SKM-1 treated with dmso at 0.1 percent for 144 hours (cell line): ENCODE data around the gene UBE2O.

Experiments
- DNase-seq: peaks from one replicate; lab custom pipeline; 2025; ENCODE audit not compliant: unreplicated experiment; lab: John Stamatoyannopoulos, UW

The UBE2O gene

DNA sequence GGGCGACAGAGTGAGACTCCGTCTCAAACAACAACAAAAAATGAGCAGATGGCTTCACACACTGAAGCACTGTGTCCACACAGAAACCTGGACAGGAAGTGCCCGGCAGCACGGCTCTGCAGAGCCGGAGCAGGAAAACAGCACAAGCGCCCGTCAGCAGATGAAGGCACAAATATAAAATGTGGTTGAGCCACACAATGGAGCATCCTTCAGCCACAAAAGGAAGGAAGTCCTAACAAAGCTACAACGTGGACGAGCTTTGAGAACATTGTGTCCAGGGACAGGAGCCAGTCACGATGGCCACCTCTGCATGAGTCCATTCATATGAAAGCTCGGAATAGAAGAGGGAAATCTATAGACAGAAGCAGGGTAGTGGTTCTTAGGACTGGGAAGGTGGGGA is 32.6 kb upstream of the UBE2O start:
- no peak for DNase-seq

DNA sequence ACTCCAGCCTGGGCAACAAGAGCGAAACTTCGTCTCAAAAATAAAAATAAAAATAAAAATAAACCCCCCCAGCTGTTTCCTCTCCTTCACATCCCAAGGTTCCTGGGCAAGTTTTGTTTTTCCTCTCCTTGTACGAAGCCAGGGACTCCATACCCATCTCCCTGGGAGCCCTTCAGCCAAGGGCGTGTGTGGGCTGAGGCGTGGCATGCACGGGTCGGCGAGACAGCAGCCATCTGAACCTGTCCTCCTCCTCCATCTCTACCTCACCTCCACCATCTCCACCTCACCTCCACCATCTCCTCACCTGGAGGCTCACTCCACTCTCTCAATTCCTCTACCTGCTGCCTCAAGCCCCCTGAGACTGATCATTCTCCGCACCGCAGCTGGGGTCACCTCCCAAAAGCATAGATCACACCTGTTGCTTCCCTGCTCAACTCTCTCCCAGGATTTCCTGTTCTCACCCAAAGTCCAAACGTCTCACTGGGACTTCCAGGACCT is 31.3 kb upstream of the UBE2O start:
- DNase-seq: no peak

GRCh38 chr17:76481071-76481655 is 28.2 kb upstream of the UBE2O start:
- no peak for DNase-seq

DNA sequence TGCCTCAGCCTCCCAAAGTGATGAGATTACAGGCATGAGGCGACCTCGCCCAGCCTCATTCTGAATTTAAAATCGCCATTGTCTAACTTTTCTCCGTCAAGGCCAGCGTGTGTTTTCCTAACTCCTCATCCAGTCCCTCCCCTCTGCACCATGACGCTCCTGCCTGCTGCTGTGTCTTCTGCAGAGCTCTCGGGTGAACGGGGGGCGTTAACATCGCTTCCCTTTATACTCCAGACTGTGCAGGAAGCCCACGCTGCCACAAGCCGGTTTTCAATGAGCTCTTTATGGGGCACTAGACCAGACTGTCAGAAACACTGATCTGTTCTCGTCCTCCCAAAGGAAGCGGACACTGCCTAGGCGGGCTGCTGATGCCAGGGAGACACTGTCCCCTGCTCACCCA is 27.7 kb upstream of the UBE2O start:
- DNase-seq: no peak

- no peak for DNase-seq
Measured at GRCh38 chr17:76479515-76480060, 26.6 kb upstream of the UBE2O start.

DNA sequence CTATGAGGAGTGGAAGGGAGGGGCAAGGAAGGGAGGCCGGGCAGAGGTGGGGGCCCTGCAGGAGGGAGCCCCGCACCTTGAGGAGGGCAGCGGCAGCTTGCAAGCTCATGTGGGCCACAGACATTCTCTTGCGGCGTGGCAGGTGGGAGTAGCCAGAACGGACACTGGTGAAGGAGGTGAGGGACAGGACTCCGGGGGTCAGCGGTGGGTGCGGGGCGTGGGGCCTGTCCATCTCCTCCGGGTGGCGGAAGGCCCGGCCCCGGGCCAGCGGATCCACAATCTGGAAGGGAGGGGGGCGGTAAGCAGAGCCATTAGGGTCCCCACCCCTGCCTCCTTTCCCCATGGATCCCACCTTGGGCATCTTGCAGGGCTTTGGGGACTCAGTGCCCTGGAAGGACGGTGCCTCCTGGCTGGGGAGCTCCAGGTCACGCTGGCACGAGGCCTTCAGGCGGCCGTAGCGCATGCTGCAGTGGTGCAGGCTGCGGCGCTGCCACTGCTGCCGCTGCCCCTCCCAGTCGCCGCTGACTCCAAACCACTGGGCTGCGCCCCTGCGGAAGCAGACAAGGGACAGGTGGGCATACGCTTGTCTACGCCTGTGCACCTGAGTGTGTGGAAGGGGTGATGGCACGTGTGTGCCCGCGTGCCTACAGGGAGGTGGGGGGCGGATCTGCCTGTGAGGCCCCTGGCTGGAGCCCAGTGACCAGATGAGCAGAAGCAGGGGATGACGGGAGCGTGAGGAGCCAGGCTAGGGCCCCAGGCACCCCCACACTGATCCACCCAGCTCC is 26.0 kb upstream of the UBE2O start:
- DNase-seq: no peak

DNA sequence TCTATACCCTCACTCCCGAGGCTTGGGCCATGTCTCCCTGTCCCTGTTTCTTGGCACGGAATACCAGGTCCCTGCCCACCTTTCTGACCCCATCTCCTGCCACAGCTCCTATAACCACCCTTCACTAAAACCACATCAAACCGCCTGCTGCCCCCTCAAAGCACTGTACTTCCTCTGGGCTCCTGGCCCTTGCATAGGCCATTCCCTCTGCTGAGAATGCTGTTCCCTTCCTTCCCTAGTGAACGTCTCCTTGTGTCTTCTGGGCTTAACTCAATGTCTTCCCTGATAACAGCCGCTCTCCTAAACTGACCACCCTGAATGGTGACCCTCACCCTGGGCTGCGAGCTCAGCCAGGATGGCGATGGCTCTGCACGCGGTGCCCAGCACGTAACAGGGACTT is 25.1 kb upstream of the UBE2O start:
- no peak for DNase-seq

DNA sequence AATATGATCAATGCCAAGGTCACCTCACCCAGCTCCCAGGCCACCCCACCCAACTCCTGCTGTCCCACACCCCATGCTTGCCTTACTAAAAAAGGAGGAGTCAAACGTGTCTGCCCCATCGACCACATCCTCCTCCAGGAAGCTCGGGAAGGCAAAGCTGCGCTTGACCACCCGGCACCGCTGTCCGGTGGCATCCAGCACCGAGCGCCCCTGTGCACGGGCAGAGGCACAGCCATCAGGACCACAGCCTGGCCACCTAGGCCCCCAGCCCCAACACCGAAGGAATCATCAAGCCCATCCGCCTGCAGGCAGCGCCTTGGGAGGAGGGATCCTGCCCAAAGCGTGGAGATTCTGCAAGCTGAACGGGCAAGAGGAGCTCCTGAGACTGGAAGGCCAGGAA is 24.6 kb upstream of the UBE2O start:
- DNase-seq: no peak

DNA sequence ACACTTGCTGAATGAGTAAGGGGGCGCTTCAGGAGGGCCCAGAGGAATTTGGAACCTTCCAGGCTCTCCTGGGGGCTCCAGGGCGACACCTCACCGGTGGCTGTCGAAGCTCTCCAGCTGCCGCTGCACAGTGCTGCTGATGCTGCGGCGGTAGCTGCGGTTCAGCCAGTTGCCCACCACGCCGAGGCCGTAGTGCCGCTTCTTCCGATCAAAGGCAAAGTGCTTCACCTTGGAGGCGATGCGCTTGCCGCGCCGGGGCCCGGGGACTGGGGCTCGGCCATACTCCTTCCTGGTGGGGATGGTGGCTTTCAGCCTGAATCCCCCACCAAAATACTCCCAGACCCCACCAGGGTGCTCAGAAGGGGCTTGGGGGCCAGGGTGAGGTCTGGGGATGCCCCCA is 23.8 kb upstream of the UBE2O start:
- no peak for DNase-seq

DNA sequence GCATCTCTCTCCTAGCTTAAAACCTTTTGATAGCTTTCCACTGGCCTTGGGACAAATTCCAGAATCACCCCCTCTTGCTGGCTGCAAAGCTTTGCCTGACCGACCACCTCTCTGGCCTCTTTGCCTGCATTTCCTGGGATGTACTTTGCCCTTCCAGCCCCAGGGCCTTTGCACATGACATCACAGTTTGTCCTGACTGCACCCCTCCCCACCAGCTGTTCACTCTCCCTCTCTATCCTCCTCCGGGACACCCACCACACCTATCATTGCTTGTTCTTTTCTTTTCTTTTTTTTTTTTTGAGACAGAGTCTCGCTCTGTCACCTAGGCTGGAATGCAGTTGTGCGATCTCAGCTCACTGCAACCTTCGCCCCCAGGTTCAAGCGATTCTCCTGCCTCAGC is 22.4 kb upstream of the UBE2O start:
- no peak for DNase-seq

- DNase-seq: no peak
Measured at GRCh38 chr17:76474894-76475293, 21.9 kb upstream of the UBE2O start.

DNA sequence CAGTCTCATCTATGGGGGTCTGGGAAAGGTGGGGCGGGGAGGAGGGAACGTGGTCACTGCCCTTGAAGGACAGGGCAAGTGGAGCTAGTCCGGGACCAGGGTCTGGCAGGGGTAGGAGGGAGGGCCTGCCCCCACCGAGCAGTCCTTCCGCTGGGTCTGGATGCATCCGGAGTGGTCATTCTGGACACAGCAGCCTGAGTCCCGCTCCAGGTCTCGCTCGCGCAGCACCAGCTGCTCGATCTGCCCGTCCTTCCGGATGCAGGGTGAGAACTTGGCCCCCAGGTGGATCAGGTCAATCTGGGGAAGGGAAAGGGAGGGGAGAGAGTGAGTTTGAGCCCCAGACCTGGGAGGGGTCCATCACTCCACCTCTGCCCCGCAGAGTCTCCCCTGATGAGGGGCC is 21.3 kb upstream of the UBE2O start:
- DNase-seq: no peak

DNA sequence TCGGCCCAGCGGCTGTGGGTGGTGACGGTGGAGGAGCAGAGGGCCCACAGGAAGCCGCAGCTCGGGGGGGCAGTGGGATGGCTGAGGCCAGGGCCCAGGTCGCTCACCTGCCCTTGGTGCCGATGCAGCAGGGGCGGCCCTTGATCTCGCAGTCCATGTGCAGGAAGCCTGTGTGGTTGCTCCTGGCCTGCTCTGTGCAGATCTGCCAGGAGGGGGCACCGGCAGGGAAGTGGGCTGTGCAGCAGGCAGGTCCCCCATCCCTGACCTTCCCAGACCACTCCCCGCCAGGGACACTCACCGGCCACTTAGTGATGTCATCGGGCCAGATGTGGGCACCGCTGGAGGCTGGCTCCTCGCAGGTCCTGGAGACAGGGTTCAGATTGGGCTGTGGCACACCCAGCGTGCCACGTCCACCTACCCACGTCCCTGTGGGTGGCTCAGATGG is 20.6 kb upstream of the UBE2O start:
- no peak for DNase-seq

DNA sequence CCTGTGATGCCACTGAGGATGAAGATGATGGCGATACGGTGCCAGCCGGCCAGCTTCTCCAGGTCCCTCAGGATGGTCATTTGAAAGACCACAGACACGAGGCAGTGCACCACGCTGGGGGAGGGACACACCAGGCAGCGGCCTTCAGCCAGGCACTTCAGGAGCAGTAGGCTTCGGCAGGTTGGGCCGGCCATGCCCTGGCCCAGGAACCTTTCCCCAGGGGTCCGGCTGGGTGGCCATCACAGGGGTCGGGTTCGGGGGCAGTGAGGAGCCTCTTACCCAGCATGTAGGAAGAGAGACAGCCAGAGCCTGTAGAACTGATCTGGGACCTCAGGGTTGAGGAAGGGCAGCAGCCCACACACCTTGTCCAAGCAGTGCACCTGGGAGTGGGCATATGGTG is 19.8 kb upstream of the UBE2O start:
- DNase-seq: no peak

DNA sequence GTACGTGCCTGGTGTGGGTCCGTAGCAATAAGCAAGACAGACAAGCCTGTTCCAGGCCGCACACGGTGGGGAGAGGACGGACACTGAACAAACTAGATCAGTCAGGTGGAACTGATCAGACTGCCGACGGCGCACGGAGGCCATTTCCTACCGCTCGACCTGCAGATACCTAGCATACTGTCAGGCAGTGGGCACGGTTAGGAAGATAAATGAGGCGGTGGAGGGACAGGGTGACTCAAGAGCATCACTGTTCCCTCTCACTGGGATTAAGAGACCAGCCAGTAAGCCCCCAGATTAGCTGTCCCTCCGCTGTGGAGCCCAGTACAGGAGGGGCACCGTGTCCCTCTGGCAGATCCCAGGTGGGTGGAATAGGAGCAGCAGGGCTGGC is 19.3 kb upstream of the UBE2O start:
- DNase-seq: no peak

- DNase-seq: no peak
Measured at GRCh38 chr17:76471498-76472257, 18.7 kb upstream of the UBE2O start.

DNA sequence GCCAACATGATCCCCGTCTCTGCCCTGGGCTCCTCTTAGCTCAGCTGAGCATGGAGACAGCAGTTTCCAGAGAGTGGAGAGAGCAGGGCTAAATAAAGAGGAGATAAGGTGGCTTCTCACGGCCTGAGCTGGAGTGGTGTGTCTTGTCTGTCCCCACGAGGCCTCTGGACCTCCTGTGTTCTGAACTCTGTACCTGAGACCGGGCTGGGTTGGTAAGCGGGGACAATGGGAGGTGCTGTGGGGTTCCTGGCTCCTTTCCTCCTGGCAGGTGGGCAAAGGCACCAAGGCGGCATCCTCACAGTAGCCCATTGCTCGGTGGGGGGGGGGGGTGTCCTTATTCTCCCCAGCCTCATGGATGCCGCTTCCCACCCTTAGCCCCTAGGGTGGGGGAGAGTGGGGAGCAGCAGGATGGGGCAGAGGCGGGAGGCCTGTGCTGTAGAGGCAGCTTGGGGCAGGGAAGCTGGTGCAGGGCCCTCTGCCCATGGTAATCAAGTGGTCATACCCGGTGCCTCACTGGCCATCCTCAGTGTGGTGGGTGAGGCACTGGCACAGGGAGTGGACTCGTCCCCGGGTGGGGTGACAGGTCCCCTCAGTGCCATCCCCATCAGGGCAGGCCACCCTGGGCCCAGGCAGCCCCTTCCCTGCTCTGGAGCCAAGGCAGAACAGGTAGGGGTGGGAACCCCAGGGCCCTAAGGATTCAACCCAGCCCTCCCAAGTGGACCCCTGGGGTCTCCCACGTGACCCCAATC is 17.2 kb upstream of the UBE2O start:
- no peak for DNase-seq

GRCh38 chr17:76469076-76469990 is 16.4 kb upstream of the UBE2O start:
- no peak for DNase-seq

DNA sequence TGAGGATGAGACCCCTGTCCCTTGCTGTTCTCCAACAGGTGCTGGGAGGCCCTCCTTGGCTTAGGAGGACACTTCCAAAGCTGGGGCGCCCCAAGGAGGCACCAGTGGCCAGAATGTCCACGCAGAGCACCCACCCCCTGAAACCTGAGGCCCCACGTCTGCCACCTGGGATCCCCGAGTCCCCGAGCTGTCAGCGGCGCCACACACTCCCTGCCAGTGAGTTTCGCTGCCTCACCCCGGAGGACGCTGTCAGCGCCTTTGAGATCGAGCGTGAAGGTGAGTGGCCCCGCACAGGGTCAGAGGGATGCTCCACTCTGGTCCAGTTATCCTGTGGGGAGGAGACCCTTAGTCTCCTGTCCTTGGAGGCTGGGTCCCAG is 15.7 kb upstream of the UBE2O start:
- DNase-seq: no peak
